ENCODE data around the gene SLC8A2. TPM values are rescaled to one million over a fixed set of nuclear protein-coding genes. Genes with fewer than 3 reads are reported as not detected.

Gene SLC8A2
- total and polyA plus RNA-seq, 2 of the 8 experiments (the other 6 are each of a cell fraction or from before 2014, with no cell fraction given): 7.3 to 12.4 TPM

DNA sequence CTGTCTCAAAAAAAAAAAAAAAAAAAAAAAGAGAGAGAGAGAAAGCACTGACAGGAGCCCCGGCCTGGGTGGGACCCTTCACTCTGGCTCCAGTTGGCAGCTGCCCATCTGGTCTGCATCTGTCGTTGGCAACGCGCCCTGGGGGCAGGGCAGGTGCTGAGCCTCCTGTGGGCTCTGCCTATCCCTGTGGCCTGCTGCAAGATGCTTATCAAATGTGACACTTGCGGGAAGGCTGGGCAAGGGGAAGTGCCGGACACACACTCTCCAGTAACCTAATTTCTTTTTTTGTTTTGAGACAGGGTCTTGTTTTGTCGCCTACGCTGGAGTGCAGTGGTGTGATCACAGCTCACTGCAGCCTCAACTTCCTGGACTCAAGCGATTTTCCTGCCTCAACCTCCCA, 23.0 kb upstream of the SLC8A2 start:
- no peak overlapping the region for H2BK20ac ChIP-seq (ENCODE audit: low read length)
- no peaks in the 10 kb centered on the region for H3K9me3 ChIP-seq (ENCODE audit: insufficient read depth in 2 of 2, low read depth in 1 of 2, low read length in 1 of 2)
- no peak overlapping the region for H3K18ac ChIP-seq (ENCODE audit: extremely low read depth, low read length)
- 90% methylated on average over 9 of the region's 9 CpGs; no CpG with 5 or more reads in 1 of the 2 experiments for WGBS, 2 experiments (ENCODE audit: extremely low coverage in 1 of 2, insufficient coverage in 1 of 2, insufficient read length in 1 of 2, insufficient replicate concordance in 2 of 2, low coverage in 1 of 2, low lambda C conversion rate in 2 of 2, missing lambda C conversion rate in 1 of 2)
- no peak overlapping the region for H3K4me2 ChIP-seq (ENCODE audit: insufficient read depth in 1 of 2, low read depth in 2 of 2, low read length in 2 of 2)
- peaks cover 2 to 12% of the 10 kb centered on the region in 2 experiments for H4K20me1 ChIP-seq (replicated peaks in 1 of 2; ENCODE audit: control insufficient read depth in 1 of 2, insufficient read depth in 2 of 2, low read length in 2 of 2)
- no peak overlapping the region for H2BK120ac ChIP-seq (replicated peaks; ENCODE audit: low read depth, low read length)
- H3K4ac ChIP-seq (replicated peaks; ENCODE audit: insufficient read length, low read depth, low read length): no peak overlapping the region
- no peak overlapping the region for H3K9ac ChIP-seq (replicated peaks in 1 of 4; ENCODE audit: extremely low read depth in 1 of 4, low read depth in 3 of 4, low read length in 3 of 4)
- no peak overlapping the region for H4K91ac ChIP-seq (replicated peaks; ENCODE audit: insufficient read length, low read length)
- no peak overlapping the region for H2AK5ac ChIP-seq (ENCODE audit: low read depth, low read length)
- no peak overlapping the region for H4K5ac ChIP-seq (ENCODE audit: insufficient read length, low read depth, low read length)
- no peak for FAIRE-seq
- ChIA-PET POLR2A (ENCODE audit: partially characterized antibody) (interaction anchor here (1.1 to 7.6 kb wide), 2 partner anchors 9 kb away, joined by 4 to 55 read pairs; partner anchors contain the start of gene KPTN), CTCF (ENCODE audit: partially characterized antibody) (interaction anchor here (0.5 to 4.7 kb wide), 11 partner anchors 9 to 209 kb away, joined by 3 to 32 read pairs (median 3); partner anchors contain the start of gene KPTN)
- no peaks in the 10 kb centered on the region for H3K27me3 ChIP-seq (replicated peaks in 1 of 4; ENCODE audit: control insufficient read depth in 3 of 4, extremely low read depth in 1 of 4, insufficient read depth in 3 of 4, low read length in 3 of 4)
- no peak overlapping the region for H3K4me3 ChIP-seq (ENCODE audit: extremely low read depth in 1 of 4, insufficient read depth in 2 of 4, low read depth in 3 of 4, low read length in 4 of 4)
- H3K56ac ChIP-seq (replicated peaks; ENCODE audit: insufficient read length, low read depth, low read length): no peak overlapping the region
- no peak for DNase-seq (ENCODE audit: low read depth in 1 of 2, low spot score in 2 of 2)
- no peak overlapping the region for H3K23ac ChIP-seq (ENCODE audit: insufficient read length)
- peaks cover 3 to 6% (median 5%) of the 10 kb centered on the region in 4 experiments; a peak in 4 of 8 replicates for H3K36me3 ChIP-seq (ENCODE audit: control insufficient read depth in 2 of 4, insufficient read depth in 4 of 4, low read length in 3 of 4)
- no peak overlapping the region for H4K8ac ChIP-seq (ENCODE audit: extremely low read depth, insufficient read depth, low read length)
- peaks cover 0 to 6% (median 2%) of the 10 kb centered on the region in 4 experiments; a peak in 2 of 7 replicates for H3K4me1 ChIP-seq (replicated peaks in 1 of 4; ENCODE audit: control insufficient read depth in 3 of 4, insufficient read depth in 4 of 4, low read length in 3 of 4)
- no peak overlapping the region for H2BK15ac ChIP-seq (ENCODE audit: low read length)
- no peaks in the 10 kb centered on the region; the same call in 1 of the 2 replicates for H3K79me1 ChIP-seq (ENCODE audit: low read depth, low read length)
- H3K79me2 ChIP-seq (ENCODE audit: control insufficient read depth in 1 of 2, insufficient read depth in 2 of 2, low read length in 2 of 2): no peaks in the 10 kb centered on the region; a peak in 1 of 4 replicates
- no peak overlapping the region for H3K27ac ChIP-seq (ENCODE audit: low read depth, low read length)
- no peak overlapping the region for H3K14ac ChIP-seq (ENCODE audit: insufficient read length)
- H2BK12ac ChIP-seq (ENCODE audit: low read depth, low read length): no peak overlapping the region
- TF ChIP-seq HDAC2 (IDR thresholded peaks at IDR 0.05; ENCODE audit: borderline replicate concordance in 1 of 2, low read depth in 2 of 2, low read length in 2 of 2): no peak
- TF ChIP-seq PHF8 (conservative IDR thresholded peaks at IDR 0.05; ENCODE audit: low read depth, low read length): no peak
- TF ChIP-seq TAF7 (optimal IDR thresholded peaks at IDR 0.05; ENCODE audit: borderline replicate concordance, low read depth, low read length): no peak
- TF ChIP-seq, protein P1, sequence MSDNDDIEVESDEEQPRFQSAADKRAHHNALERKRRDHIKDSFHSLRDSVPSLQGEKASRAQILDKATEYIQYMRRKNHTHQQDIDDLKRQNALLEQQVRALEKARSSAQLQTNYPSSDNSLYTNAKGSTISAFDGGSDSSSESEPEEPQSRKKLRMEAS (IDR thresholded peaks at IDR 0.05): no peak
- TF ChIP-seq, protein P2, sequence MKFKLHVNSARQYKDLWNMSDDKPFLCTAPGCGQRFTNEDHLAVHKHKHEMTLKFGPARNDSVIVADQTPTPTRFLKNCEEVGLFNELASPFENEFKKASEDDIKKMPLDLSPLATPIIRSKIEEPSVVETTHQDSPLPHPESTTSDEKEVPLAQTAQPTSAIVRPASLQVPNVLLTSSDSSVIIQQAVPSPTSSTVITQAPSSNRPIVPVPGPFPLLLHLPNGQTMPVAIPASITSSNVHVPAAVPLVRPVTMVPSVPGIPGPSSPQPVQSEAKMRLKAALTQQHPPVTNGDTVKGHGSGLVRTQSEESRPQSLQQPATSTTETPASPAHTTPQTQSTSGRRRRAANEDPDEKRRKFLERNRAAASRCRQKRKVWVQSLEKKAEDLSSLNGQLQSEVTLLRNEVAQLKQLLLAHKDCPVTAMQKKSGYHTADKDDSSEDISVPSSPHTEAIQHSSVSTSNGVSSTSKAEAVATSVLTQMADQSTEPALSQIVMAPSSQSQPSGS (IDR thresholded peaks at IDR 0.05; ENCODE audit: low read length): no peak
- TF ChIP-seq SIRT6 (IDR thresholded peaks at IDR 0.05; ENCODE audit: low read length): no peak
- H2BK5ac ChIP-seq (ENCODE audit: low read depth, low read length): no peak overlapping the region
- H2AFZ ChIP-seq (ENCODE audit: low read length): no peak overlapping the region
- peaks cover 6% of the 10 kb centered on the region; the same call in 1 of the 2 replicates for H3K23me2 ChIP-seq (ENCODE audit: low read depth, low read length)
